NB4 (cell line): ENCODE measurements around the gene PIK3R1.

Experiments
- CTCF ChIP-seq: IDR thresholded peaks from one replicate; pipeline ENCODE4 v1.5.1; 2012; ENCODE audit warnings: low read depth, low read length
- MYC ChIP-seq: IDR thresholded peaks from 2 replicates; pipeline ENCODE4 v1.6.1; 2011; ENCODE audit warnings: low read depth, low read length
- POLR2A ChIP-seq: IDR thresholded peaks from 2 replicates; pipeline ENCODE4 v1.6.1; 2011; ENCODE audit warnings: mild to moderate bottlenecking; ENCODE audit not compliant: insufficient read length; ENCODE audit errors: extremely low read depth
- TF ChIP-seq, protein P1 (sequence below): IDR thresholded peaks from 2 replicates; pipeline ENCODE4 v1.6.1; 2011; ENCODE audit warnings: low read depth, low read length

- TF ChIP-seq CTCF (no peak), POLR2A (no peak), MYC (no peak)
- TF ChIP-seq, protein P1, sequence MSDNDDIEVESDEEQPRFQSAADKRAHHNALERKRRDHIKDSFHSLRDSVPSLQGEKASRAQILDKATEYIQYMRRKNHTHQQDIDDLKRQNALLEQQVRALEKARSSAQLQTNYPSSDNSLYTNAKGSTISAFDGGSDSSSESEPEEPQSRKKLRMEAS = no peak
These were observed 45.6 kb downstream of the PIK3R1 start for GRCh38 chr5:68261169-68261568.
